Measurements from ENCODE around the gene C19orf33. TPM values are rescaled to one million over a fixed set of nuclear protein-coding genes. Genes with fewer than 3 reads are reported as not detected.
A peak's percentile ranks its signal among the peaks of the same experiment; 100 is the strongest.
"Not testable (repeated sequence)": the region's sequence is repeated elsewhere in the genome, so short reads cannot be mapped to it uniquely, and the experiment has no call there.

Gene C19orf33
- total RNA-seq, 1 donor from 2014 or later = 33.4 TPM

- DNase-seq (ENCODE audit: low read depth, low spot score) = peak; percentile 74
These were observed 32.7 kb downstream of the C19orf33 start for GRCh38 chr19:38336638-38337359.

GRCh38 chr19:38337360-38337653 is 33.3 kb downstream of the C19orf33 start:
- no peak for DNase-seq (ENCODE audit: low read depth, low spot score)

GRCh38 chr19:38339011-38339410 is 35.0 kb downstream of the C19orf33 start:
- not testable (repeated sequence) for DNase-seq (ENCODE audit: low read depth, low spot score)

- no peak for DNase-seq (ENCODE audit: low read depth, low spot score)
These were observed 36.9 kb downstream of the C19orf33 start for GRCh38 chr19:38340927-38341326.

GRCh38 chr19:38346837-38347236 is 42.8 kb downstream of the C19orf33 start:
- no peak for DNase-seq (ENCODE audit: low read depth, low spot score)

GRCh38 chr19:38350883-38351282 is 46.8 kb downstream of the C19orf33 start:
- DNase-seq (ENCODE audit: low read depth, low spot score) = no peak

GRCh38 chr19:38351865-38352395 is 47.9 kb downstream of the C19orf33 start:
- DNase-seq (ENCODE audit: low read depth, low spot score) = no peak

GRCh38 chr19:38352611-38353010 is 48.6 kb downstream of the C19orf33 start:
- DNase-seq (ENCODE audit: low read depth, low spot score) = no peak

Other genes with a start within 250 kb of the C19orf33 start
- gene DPF1, start 80.0 kb upstream of the C19orf33 start, total RNA-seq = 1.3 and 1.8 TPM in 2 replicates
- 0.66 and 3.0 TPM in 2 replicates for gene PPP1R14A, start 47.9 kb upstream of the C19orf33 start, total RNA-seq
- gene SPINT2, start 39.7 kb upstream of the C19orf33 start, total RNA-seq = 5.9 and 12.6 TPM in 2 replicates
- 78.7 and 98.5 TPM in 2 replicates for gene YIF1B, start 11.7 kb downstream of the C19orf33 start, total RNA-seq
- 7.0 and 13.7 TPM in 2 replicates for gene KCNK6, start 15.6 kb downstream of the C19orf33 start, total RNA-seq
- gene CATSPERG, start 31.6 kb downstream of the C19orf33 start, total RNA-seq = 0.73 and 2.3 TPM in 2 replicates
- gene PSMD8, start 70.3 kb downstream of the C19orf33 start, total RNA-seq = 316 and 323 TPM in 2 replicates
- gene GGN, start 83.8 kb downstream of the C19orf33 start, total RNA-seq = 0.33 and 0.35 TPM in 2 replicates
- gene SPRED3, start 84.4 kb downstream of the C19orf33 start, total RNA-seq = 3.4 and 3.6 TPM in 2 replicates
- gene FAM98C, start 98.8 kb downstream of the C19orf33 start, total RNA-seq = 7.7 and 8.2 TPM in 2 replicates
- gene RASGRP4, start 122.0 kb downstream of the C19orf33 start, total RNA-seq = not detected in 2 replicates
- 0.26 TPM in 1 of 2 replicates, not detected in the other for gene RYR1, start 129.4 kb downstream of the C19orf33 start, total RNA-seq

All from pulmonary artery endothelial cell (primary cell).